HL-60/S4 treated with retinoic acid at 250 ng/mL for 4 days and 3 days (cell line): ENCODE data around the gene OVAAL.
"Not testable (repeated sequence)": the region's sequence is repeated elsewhere in the genome, so short reads cannot be mapped to it uniquely, and the experiment has no call there.

Experiments
- in situ Hi-C: fragments of 300-500 bp; cut with MboI; formaldehyde crosslinking; loops from 2 replicates; pipeline ENCODE4 v1.7.0; 2022; ENCODE audit warnings: low sequenced_read_pairs

OVAAL gene

DNA sequence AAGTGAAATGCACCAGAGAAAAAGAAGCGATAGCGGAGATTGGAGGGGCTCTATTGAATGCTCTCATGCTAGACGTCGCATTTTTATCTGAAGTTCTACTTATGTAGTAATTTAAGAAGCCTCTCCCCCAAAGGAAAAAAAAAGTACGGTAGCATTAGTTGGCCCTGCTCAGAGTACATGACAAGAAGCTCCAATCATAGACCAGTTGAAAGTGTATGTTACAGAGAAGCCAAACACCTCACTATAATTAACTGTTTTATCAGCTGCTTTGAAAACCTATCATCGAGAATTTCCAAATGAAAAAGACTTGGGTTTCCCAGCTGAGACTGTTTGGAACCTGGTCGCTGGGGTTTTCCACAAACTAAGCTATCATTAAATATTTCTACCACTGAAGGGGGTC lies 19.6 kb upstream of the OVAAL start:
- in situ Hi-C loops: loop anchor here (10.0 kb wide), 1 partner anchor 316 kb away; no protein-coding TSS in a partner anchor

DNA sequence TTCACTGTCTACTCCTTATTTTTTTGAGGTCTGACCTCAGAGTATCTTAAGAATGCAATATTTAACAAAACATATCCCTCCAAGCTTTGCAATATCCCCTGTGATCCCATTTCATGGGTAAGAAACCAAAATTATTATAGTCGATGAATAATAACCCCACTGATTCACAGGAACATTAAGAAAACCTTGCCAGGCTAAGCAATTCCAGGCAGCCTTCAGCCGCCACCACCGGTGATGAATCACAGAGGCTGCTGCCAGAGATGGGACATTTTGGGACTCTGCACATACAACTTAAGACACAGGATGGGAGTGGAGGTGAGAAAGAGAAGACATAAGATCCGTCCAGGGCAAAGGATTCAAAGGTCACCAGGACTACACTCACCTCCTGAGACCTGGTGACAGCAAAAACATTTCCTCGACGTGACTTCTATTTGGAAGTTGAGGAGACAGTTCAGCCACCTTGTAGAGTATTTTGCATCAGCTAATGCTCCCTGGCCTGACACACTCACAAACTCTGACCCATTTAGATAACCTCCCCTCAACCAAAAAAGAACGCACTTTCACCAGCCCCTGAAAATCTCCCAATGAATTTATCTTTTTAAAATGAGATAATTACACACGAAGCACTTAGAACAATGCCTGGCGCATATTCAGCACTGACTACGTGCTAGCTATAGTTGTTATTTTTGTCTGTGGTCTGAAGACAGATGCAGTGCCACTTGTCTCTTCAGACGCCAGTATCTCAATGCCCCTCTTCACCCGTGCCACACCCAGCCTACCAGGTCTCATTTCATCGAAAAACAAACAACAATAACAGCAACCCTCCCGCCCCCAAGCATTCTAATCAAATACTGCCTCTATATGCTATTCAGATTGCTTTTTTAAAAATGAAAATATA lies 17.8 kb upstream of the OVAAL start:
- in situ Hi-C loops: no loop called here

DNA sequence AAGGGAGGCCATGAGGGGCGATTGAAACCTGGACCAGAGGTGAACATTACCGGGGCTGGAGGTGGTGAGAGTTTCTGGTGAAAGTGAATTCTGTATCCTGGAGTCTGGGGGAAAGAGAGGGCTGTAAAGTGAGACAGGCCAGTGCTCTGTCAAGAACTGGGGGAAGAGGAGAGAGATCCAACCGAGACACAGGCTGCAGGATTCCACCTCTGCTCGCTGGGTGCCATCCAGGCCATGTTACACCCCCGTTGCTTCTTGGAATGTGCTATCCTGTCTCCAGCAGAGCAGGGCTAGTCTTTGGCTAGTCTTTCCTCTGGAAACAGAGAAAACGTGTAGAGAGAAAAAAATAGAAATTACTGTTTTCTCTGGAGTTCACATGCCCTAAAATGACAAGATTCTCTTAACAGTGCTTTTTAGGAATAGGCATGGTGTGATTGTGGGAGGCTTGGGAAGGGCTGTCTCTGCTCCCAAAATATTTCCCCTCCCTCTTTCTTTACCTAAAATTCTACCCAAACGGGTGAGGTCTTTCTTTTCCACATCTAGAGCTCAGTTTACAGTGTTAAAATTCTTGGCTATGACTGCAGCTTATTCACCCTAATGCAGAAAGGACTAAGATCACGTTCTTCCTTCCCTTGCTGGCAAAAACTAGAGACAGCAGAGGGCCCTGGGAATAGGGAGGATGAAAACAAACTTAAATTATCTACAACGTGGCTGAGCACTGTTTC lies 16.5 kb upstream of the OVAAL start:
- in situ Hi-C loops: no loop called here

DNA sequence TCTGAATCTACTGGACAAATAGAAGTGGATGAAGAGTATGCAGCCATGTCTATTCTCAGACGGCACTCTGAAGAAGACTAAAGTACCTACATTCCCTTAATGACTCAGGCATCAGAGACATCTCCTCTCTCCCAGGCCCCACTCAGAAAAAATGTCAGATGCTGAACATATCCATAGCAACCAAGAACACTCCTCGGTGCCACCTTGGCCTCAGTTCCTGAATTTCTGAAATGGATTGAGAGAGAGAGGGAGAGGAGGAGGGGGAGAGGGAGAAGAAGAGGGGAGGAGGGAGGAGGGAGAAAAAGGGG lies 16.0 kb upstream of the OVAAL start:
- in situ Hi-C loops: no loop called here

DNA sequence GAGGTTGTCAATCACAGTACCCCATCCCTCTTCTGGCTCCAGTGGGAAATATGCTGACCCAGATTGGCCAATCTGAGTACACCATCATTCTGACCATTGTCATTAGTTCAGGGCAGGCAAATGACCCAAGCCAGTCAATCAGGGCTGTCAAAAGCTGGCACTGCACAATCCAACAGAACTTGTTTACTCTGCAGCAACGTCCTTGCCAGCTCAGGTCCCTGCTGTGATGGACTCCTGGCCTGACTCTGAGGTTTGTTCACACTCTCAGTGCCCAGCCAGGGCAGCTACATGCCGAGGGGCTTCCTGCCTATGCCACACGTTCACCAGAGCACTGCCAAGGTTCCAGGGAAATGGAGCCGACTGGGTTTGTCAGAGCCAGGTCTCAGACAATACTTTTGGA lies 14.7 kb upstream of the OVAAL start:
- in situ Hi-C loops: no loop called here

DNA sequence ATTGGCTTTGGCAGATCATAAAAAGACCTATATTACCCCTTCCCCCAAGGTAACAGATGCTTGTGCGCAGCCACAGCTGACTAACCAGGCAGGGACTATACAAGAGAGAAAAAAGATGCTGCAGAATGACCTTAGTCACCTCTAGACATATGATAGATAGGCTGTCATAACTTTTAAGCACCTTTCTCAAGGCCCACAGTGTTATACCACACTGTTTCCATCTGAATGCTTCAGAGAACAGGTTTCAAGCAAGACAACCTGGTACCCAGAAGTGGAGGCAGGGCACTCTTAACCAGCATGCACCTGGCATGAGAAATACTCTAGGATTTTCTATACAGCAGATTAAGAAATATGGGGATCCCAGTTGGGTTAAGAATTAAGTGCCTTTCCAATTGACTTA lies 12.8 kb upstream of the OVAAL start:
- in situ Hi-C loops: no loop called here

DNA sequence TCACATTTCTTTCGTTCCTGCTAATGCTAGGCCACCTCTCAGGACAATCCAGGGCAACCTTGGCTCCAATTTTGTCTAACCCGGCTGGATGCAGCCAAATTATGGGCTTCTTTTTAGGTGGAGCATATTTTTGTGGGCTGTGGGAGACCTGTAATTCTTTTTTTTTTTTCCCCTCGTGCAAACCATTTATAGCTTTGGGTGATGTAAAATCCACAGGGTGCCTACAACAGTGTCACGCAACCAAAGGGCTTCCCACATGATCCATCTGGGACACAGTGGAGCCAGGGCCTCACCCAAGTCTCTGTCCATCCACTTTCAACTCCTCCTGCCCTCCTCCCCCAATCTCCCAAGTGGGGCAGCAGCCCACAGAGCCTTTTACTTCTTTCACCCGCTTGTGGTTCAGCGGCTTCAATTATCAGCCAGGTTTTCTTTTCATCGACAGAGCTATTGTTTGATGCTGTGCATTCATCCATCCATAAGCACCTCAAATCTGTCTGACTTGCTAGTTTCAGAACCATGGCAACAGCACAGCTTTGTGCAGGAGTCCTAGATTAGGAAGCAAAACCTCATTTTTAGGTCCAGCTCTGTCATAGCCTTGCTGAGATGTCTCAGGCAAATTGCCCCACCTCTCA lies 10.0 kb upstream of the OVAAL start:
- in situ Hi-C loops: no loop called here

DNA sequence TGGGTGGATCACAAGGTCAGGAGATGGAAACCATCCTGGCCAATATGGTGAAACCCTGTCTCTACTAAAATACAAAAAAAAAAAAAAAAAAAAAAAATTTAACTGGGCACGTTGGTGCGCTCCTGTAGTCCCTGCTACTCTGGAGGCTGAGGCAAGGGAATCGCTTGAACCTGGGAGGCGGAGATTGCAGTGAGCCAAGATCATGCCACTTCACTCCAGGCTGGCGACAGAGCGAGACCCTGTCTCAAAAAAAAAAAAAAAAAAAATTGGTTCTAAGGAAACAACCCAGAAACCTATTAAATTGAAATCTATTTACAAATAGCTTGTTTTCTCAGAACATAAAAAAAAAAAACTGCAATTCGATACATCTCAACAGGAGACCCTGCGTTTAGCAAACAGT lies 9.0 kb upstream of the OVAAL start:
- in situ Hi-C loops: not testable (repeated sequence)

DNA sequence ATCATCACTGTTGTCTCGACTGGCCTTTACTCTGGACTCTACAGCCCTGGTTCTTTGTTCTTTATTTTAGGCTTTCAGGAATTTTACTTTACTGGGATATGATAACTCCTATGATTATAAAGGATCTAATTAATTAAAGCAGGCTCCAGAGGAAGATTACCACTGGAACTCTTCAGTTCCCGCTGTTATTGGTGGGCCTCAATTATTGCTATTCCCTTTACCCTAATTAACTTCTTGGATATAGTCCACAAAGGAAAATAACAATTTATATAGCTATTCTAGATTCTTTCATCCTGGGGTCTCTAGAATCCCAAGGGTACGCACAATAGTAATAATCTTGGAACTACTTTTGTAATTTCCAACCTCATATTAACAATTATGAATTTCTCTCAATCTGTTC lies 8.5 kb upstream of the OVAAL start:
- in situ Hi-C loops: no loop called here

DNA sequence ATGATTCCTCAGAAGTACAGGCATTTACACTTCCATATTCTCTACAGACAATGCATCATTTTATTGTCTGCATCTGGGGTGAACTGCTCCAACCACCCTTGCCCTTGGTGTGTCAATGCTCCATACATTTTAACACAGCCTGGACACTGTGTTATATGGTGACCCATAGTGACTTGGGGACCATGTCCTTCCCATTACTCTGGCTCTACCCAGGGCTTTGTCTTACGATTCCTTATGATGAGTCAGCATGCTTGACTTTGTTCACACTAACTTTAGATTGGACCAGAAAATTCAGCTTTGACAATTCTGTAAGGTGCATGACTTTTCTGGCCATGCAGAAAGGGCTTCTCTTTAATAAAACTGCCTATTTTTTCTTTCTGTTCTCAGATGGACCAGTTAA lies 6.8 kb upstream of the OVAAL start:
- in situ Hi-C loops: no loop called here

DNA sequence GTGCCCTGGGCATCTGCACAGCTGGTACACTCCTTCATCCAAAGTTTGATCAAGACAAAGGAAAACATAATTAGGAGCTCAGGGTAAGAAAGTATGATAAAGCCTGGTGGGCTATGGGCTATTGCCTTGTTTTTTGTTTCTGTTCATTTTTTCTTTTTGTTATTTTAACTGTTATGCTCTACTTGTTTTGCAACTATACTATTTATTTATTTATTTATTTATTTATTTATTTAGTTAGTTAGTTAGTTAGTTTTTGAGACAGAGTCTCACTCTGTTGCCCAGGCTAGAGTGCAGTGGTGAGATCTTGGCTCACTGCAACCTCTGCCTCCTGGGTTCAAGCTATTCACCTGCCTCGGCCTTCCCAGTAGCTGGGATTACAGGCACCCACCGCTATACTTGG lies 5.7 kb upstream of the OVAAL start:
- in situ Hi-C loops: not testable (repeated sequence)

DNA sequence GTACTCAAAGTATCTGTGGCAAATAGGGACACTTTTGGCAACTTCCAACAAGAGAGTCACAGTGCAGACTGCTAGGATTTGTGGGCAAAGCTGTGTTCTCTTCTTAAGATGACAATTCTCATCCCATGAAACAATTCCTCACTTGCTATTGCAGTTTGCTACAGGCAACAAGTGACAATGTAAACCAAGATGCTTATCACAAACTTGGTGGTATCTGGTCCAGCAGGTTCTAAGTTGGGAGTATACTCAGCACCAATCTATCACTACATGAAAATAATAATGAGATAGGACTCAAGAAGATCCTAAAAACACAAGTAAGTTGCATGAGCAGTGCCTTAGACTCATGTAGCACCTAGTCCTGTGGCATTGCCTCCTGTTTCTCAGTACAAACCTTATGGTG lies 3.4 kb upstream of the OVAAL start:
- in situ Hi-C loops: no loop called here

DNA sequence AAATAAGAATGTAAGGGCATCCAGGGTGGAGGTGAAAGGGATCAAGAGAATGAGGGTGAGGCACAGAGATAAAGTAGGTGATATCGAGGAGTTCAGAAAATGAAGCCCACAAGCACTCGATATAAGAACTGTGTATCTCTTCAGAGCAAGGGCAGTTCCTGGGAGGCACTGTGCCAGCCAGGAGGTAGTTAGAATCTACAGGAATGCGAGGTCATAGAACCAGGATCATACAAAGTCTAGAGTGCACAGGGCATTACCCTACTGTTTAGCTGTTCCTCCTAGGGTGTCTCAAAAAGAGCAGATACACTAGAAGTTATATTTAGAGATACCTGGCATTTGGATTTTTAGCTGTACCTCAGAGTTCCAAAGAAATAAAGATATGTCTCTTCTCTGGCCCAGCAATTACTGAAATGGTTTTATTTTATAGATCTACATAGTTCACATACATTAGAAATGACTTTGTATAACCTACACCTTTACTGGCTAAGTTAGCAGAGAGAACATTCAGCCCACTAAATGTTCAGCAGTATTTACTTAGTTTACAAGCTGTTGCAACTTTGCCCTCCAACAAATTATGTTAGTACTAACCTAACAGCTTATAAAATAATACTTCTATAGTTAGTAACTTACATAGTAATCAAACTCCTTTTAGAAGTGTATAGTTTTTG lies 1.6 kb downstream of the OVAAL start:
- in situ Hi-C loops: no loop called here

DNA sequence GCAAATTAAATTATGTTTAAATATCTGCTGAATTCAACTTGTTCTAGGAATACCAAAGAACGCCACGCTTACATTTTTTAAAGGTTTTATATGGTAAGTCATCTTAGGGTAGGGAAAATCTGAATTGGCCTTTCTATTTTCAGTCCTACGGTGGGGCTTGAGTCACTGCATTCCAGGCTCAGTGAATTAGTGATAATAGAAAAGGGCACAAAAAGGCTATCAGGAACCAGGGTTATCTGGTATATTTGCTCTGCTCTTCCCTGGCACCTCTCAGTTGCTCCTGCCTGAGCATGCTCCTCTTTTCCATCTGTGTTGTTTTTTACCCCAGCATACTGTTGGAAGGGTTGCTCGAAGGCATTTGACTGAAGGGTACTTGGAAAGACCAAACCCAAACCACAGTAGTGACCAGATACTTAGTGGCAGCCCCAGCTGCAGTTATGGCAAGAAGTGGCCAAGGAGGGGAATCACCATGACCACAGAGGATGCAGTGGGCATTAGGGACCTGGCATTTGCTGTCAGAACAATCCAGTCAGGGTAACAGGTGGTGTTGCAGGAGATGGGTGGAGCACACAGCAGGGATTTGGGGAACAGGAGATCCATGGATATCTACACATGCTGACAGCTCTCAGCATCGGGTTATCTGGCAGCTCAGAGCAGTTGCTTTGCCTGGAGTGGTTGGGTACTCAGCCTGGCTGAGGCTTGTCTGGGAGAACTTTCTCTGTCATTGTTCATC lies 2.3 kb downstream of the OVAAL start:
- in situ Hi-C loops: no loop called here

DNA sequence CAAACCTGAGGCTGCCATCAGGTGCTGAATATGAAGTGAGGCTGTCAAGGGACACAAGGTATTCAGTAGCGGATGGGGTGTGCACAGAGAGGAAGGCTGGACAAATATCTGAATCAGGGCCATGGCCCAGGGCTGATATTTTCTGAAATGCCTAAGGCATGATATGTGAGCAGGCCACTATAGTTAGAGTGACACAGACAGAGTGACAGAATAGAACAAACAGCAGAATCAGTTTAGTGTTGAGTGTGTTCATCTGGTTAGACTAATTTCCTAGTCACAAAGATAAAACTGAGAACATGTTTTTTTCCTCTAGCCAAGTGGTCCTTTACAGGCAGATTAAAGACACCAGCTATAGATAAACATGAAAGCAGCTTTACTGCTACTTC lies 3.9 kb downstream of the OVAAL start:
- in situ Hi-C loops: no loop called here

DNA sequence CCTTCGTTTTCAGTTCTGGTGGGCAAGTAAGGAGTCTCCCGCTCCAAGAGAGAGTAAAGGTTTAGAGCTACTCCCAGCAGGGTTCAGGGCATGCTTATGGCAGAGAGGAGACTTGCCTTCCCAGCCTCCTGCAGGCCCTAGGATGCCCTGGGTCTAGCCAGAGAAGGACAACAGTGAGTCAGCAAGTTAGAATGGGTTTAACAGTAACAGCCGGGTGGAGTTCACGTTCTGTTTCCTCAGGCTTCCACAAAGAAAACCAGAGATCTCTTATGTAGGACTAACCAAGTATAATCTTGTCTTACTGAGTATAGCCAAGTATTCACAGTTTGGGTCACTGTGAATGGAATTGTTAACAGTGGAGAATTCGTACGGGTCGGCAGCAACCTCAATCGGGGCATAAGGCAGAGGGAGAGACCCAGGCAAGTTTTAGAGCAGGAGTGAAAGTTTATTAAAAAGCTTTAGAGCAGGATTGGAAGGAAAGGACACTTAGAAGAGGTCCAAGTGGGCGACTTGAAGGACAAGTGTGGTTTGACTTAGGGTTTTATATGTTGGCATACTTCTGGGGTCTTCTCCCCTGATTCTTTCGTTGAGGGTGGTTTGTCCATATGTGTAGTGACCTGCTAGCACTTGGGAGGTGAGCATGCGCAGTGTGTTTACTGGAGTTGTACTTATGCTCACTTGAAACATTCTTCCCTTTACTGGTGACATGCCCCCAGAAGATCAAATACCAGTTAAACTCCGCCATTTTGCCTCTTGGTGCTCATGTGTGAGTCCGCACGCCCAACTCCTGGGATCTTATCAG lies 4.5 kb downstream of the OVAAL start:
- in situ Hi-C loops: no loop called here

DNA sequence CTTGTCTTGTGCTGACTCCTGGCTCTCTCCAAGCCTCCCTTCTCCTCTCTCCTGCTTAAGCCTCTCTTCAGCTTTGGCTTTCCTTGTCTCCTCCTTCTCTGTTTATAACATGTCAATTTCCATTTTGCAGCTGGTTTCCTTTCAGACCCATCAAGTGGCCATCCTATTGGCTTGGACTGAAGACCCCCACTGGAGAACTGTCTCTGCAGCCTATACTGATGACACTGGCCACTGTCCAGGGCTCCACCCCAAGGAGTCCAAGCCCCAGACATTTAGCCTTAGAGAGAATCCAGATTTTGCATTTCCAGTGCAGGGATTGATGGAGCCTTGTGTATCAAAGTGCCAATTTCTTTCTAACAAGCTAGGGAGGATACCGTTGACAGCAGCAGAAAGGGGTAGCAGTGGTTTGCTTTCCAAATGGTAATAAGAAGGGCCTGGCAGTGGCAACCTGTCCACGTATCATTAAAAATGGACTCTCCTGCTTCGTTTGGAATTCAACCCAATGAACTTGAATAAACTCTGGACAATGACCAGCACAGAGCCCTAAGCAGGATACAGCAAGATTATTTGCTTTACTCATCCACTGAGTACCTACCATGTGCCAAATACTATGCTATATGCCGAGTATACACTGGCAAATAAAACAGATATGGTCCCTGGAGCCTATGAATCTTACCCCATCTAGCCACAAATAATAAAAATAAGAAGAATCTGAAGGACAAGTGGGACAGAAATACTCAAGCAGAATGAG lies 6.5 kb downstream of the OVAAL start:
- in situ Hi-C loops: no loop called here

DNA sequence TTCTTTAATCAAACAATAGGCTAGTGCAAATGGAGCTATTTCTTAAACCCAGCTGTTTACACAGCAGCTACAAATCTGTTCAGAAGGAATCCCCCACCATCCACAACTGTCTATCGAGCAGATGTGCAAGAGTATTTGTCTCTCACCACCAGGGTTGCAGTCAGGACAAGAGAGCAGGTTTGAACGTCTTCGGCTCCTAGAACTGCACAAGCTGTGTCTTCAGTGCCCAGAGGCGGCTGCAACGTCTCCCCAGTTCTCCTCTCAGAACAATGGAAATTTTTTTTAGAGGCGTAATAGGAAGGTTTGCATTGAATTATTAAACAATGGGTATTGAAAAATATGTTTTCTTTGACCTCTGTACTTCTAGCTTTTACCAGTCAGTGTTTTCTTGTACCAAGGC lies 7.3 kb downstream of the OVAAL start:
- in situ Hi-C loops: no loop called here

DNA sequence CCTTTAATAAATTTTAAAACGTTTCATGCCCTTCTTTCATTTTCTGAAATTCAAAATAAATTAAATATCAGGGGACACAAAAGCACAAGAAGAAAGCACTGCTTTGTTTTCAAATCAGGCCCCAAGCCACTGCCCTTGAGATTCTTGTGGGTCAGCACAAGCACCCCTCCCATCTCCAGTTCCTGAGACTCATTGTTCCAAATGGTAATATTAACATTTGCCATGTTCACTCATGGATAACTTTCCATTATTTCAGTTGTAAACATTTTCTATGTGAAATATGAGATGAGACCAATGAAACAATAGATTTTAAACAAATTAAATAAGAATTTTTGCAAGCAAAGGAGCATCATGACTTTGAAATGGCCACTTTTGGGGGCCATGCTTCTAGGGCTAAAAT lies 7.7 kb downstream of the OVAAL start:
- in situ Hi-C loops: no loop called here
